HCT116 (cell line): ENCODE measurements around the gene CPED1. TPM values are rescaled to one million over a fixed set of nuclear protein-coding genes. Genes with fewer than 3 reads are reported as not detected.

Source experiments
- ATAC-seq: fragments of 200-7000 bp; cut with Tn5 transposase; 2 replicates; pipeline ENCODE4 v1.9.1; 2020; ENCODE audit warnings: mild to moderate bottlenecking, moderate library complexity
- BruUV-seq: library from RNA; stranded (reverse); fragments of 400-500 nt; replicated peaks from 2 replicates; lab custom pipeline; 2021; lab: Mats Ljungman, UMichigan
- CTCF ChIA-PET: fragments of 300-600 bp; sonication (Branson Sonifier 250); formaldehyde crosslinking; loops from one replicate; lab custom pipeline; 2021; ENCODE audit warnings: antibody characterized with exemption; lab: Charles Lee
- POLR2A ChIA-PET: fragments of 300-600, 350-600 bp; sonication (Branson Sonifier 250); formaldehyde crosslinking; loops from one replicate; lab custom pipeline; 2021; ENCODE audit warnings: antibody characterized with exemption; lab: Charles Lee
- RAD21 ChIA-PET, 2 experiments: fragments of 300-600 bp; sonication (Branson Sonifier 250); formaldehyde crosslinking; loops; one replicate each; lab custom pipeline; 2023; ENCODE audit warnings: low total read pairs in 2 of 2; ENCODE audit not compliant: uncharacterized antibody in 2 of 2, unreplicated experiment in 2 of 2, low non-redundant PET in 1 of 2; lab: Charles Lee
- DNase-seq: peaks from one replicate; pipeline ENCODE4 v3.0.0-alpha.2; 2010; ENCODE audit warnings: low read depth, low spot score
- H2AFZ ChIP-seq: fragments of 200-600 bp; shearing (Covaris generic), sonication (generic); 2 replicates; pipeline ENCODE4 v1.6.1; 2017; ENCODE audit warnings: low read depth, mixed run types, mixed read lengths, antibody characterized with exemption, low read length; ENCODE audit not compliant: poor library complexity, severe bottlenecking
- H3K27ac ChIP-seq: 2 replicates; pipeline ENCODE4 v1.5.1; 2012; ENCODE audit warnings: low read depth, low read length
- H3K27me3 ChIP-seq: fragments of 200-600 bp; sonication (generic); 2 replicates; pipeline ENCODE4 v1.6.1; 2016; ENCODE audit warnings: mixed run types, low read length, mixed read lengths; ENCODE audit not compliant: insufficient read depth
- H3K36me3 ChIP-seq, 2 experiments: fragments of 200-500 bp in 1 of 2; fragments of 200-600 bp in 1 of 2; sonication (Bioruptor generic) in 1 of 2; sonication (generic) in 1 of 2; 2 replicates each; pipeline versions ENCODE4 v1.5.1 to v1.6.1; 2014 to 2016; ENCODE audit warnings: low read length in 2 of 2, inconsistent platforms in 1 of 2, mixed read lengths in 1 of 2, mixed run types in 1 of 2; ENCODE audit not compliant: insufficient read depth in 2 of 2, control insufficient read depth in 1 of 2
- H3K4me1 ChIP-seq, 2 experiments: fragments of 200-600 bp in 1 of 2; sonication (generic) in 1 of 2; 2 replicates each; pipeline versions ENCODE4 v1.5.1 to v1.6.1; 2012 to 2017; ENCODE audit warnings: low read length in 2 of 2, inconsistent platforms in 1 of 2, mild to moderate bottlenecking in 1 of 2, mixed read lengths in 1 of 2, mixed run types in 1 of 2, moderate library complexity in 1 of 2; ENCODE audit not compliant: insufficient read depth in 2 of 2, control insufficient read depth in 1 of 2
- H3K4me2 ChIP-seq: fragments of 200-600 bp; sonication (generic); 2 replicates; pipeline ENCODE4 v1.6.1; 2017; ENCODE audit warnings: mixed run types, low read length, mixed read lengths
- H3K4me3 ChIP-seq, 2 experiments: fragments of 200-600 bp in 1 of 2; sonication (generic) in 1 of 2; replicated peaks in 1 of 2; 2 replicates each; pipeline ENCODE4 v1.5.1; 2011 to 2016; ENCODE audit warnings: low read length in 2 of 2, control low read depth in 1 of 2, low read depth in 1 of 2, mild to moderate bottlenecking in 1 of 2, mixed read lengths in 1 of 2, mixed run types in 1 of 2
- H3K79me2 ChIP-seq: fragments of 200-600 bp; sonication (generic); 2 replicates; pipeline ENCODE4 v1.6.1; 2017; ENCODE audit warnings: mild to moderate bottlenecking, mixed run types, low read length, moderate library complexity, mixed read lengths; ENCODE audit not compliant: insufficient read depth
- H3K9ac ChIP-seq: fragments of 200-600 bp; sonication (generic); 2 replicates; pipeline ENCODE4 v1.6.1; 2016; ENCODE audit warnings: low read length, mixed read lengths
- H3K9me2 ChIP-seq: fragments of 200-600 bp; sonication (generic), shearing (Covaris generic); 2 replicates; pipeline ENCODE4 v1.6.1; 2017; ENCODE audit warnings: mixed run types, mild to moderate bottlenecking, moderate library complexity; ENCODE audit not compliant: insufficient read depth
- H3K9me3 ChIP-seq, 2 experiments: fragments of 200-500 bp in 1 of 2; fragments of 200-600 bp in 1 of 2; sonication (Bioruptor generic) in 1 of 2; sonication (generic) in 1 of 2; 2 replicates each; pipeline ENCODE4 v1.6.1; 2014 to 2017; ENCODE audit warnings: low read length in 2 of 2, mixed read lengths in 2 of 2, inconsistent platforms in 1 of 2, low read depth in 1 of 2, mild to moderate bottlenecking in 1 of 2, mixed run types in 1 of 2, moderate library complexity in 1 of 2; ENCODE audit not compliant: control insufficient read depth in 1 of 2, insufficient read depth in 1 of 2
- H4K20me1 ChIP-seq: fragments of 200-600 bp; sonication (generic), shearing (Covaris generic); 2 replicates; pipeline ENCODE4 v1.6.1; 2017; ENCODE audit warnings: mixed run types, mild to moderate bottlenecking, moderate library complexity; ENCODE audit not compliant: insufficient read depth
- CBX3 ChIP-seq: IDR thresholded peaks from 2 replicates; pipeline ENCODE4 v1.6.1; 2012; ENCODE audit warnings: low read depth
- CTCF ChIP-seq, 3 experiments: fragments of 200-600 bp in 1 of 3; sonication (generic) in 1 of 3; IDR thresholded peaks in 2 of 3; conservative IDR thresholded peaks in 1 of 3; 2 replicates each; pipeline ENCODE4 v1.5.1; 2012 to 2017; ENCODE audit warnings: low read depth in 2 of 3, low read length in 2 of 3, antibody characterized with exemption in 1 of 3, borderline replicate concordance in 1 of 3, control low read depth in 1 of 3, mild to moderate bottlenecking in 1 of 3, mixed read lengths in 1 of 3, mixed run types in 1 of 3, moderate library complexity in 1 of 3; ENCODE audit not compliant: insufficient read depth in 1 of 3
- EGR1 ChIP-seq: IDR thresholded peaks from 2 replicates; pipeline ENCODE4 v1.6.1; 2012; ENCODE audit warnings: low read depth
- ELF1 ChIP-seq: IDR thresholded peaks from 2 replicates; pipeline ENCODE4 v1.6.1; 2012; ENCODE audit warnings: low read depth, borderline replicate concordance
- POLR2AphosphoS5 ChIP-seq: IDR thresholded peaks from 2 replicates; pipeline ENCODE4 v1.6.1; 2011; ENCODE audit warnings: mild to moderate bottlenecking, low read depth, low read length, moderate library complexity
- RAD21 ChIP-seq: IDR thresholded peaks from 2 replicates; pipeline ENCODE4 v1.6.1; 2012; ENCODE audit warnings: low read depth, mild to moderate bottlenecking
- REST ChIP-seq: IDR thresholded peaks from 2 replicates; pipeline ENCODE4 v1.6.1; 2012; ENCODE audit warnings: low read depth
- SRF ChIP-seq: IDR thresholded peaks from 2 replicates; pipeline ENCODE4 v1.6.1; 2012; ENCODE audit warnings: low read depth
- YY1 ChIP-seq: IDR thresholded peaks from 2 replicates; pipeline ENCODE4 v1.6.1; 2011; ENCODE audit warnings: low read length, low read depth, moderate library complexity, mild to moderate bottlenecking; ENCODE audit not compliant: insufficient replicate concordance; ENCODE audit errors: extremely low read depth
- ZFX ChIP-seq: fragments of 450-650 bp; IDR thresholded peaks from 2 replicates; pipeline ENCODE4 v1.6.1; 2017
- intact Hi-C: fragments of 100-400 bp; cut with micrococcal nuclease; formaldehyde crosslinking; loops from 2 replicates; pipeline ENCODE4 v1.10.0; 2022
- total RNA-seq: library from RNA; stranded (reverse); gene quantifications from one replicate; pipeline ENCODE4 v1.2.1, GENCODE V29; 2021; ENCODE audit not compliant: unreplicated experiment

CPED1 gene
- total RNA-seq, 1 experiment from 2014 or later = 1.2 TPM

- BruUV-seq = no TSS peak
- POLR2A ChIA-PET = no interaction called here
- ATAC-seq = no peak
Measured at GRCh38 chr7:121032645-121033460, 44.3 kb downstream of the CPED1 start.

More at GRCh38 chr7:121032645-121033460, 44.3 kb downstream of the CPED1 start:
- no peak for DNase-seq
- Histone ChIP-seq H3K9me3 (no peaks in the 10 kb centered on the region), H3K36me3 (no peaks in the 10 kb centered on the region), H3K27ac (no peak overlapping the region), H3K4me2 (no peak overlapping the region), H4K20me1 (no peaks in the 10 kb centered on the region), H3K4me3 (no peak overlapping the region), H3K9me2 (no peaks in the 10 kb centered on the region), H3K4me1 (no peaks in the 10 kb centered on the region), H3K79me2 (no peaks in the 10 kb centered on the region), H3K27me3 (no peaks in the 10 kb centered on the region), H2AFZ (no peak overlapping the region), H3K9ac (no peak overlapping the region)
- TF ChIP-seq YY1 = no peak
- no peak for TF ChIP-seq EGR1
- TF ChIP-seq POLR2AphosphoS5 = no peak
- no peak for TF ChIP-seq CTCF (IDR thresholded peaks at IDR 0.05 in 2 of 3, conservative IDR thresholded peaks at IDR 0.05 in 1 of 3; ENCODE audit: borderline replicate concordance in 1 of 3, insufficient read depth in 1 of 3, low read depth in 2 of 3, low read length in 2 of 3)
- no peak for TF ChIP-seq ZFX
- TF ChIP-seq REST = no peak
- TF ChIP-seq ELF1 = no peak
- TF ChIP-seq RAD21 = no peak
- no peak for TF ChIP-seq CBX3
- TF ChIP-seq SRF = no peak
- intact Hi-C loops = no loop called here
- CTCF ChIA-PET = no interaction called here
- RAD21 ChIA-PET = no interaction called here
